HL-60 (cell line): ENCODE data around the gene LRRK1.

Experiments used
- POLR2AphosphoS5 ChIP-seq: IDR thresholded peaks from 2 replicates; pipeline ENCODE4 v1.6.1; 2012; ENCODE audit warnings: low read depth
- TF ChIP-seq, protein P1 (sequence below): IDR thresholded peaks from one replicate; pipeline ENCODE4 v1.5.1; 2011; ENCODE audit warnings: low read length, control low read depth, inconsistent platforms; ENCODE audit not compliant: insufficient read depth
- TF ChIP-seq, protein P2 (sequence below): IDR thresholded peaks from 2 replicates; pipeline ENCODE4 v1.6.1; 2012; ENCODE audit warnings: low read depth; ENCODE audit not compliant: insufficient replicate concordance

DNA sequence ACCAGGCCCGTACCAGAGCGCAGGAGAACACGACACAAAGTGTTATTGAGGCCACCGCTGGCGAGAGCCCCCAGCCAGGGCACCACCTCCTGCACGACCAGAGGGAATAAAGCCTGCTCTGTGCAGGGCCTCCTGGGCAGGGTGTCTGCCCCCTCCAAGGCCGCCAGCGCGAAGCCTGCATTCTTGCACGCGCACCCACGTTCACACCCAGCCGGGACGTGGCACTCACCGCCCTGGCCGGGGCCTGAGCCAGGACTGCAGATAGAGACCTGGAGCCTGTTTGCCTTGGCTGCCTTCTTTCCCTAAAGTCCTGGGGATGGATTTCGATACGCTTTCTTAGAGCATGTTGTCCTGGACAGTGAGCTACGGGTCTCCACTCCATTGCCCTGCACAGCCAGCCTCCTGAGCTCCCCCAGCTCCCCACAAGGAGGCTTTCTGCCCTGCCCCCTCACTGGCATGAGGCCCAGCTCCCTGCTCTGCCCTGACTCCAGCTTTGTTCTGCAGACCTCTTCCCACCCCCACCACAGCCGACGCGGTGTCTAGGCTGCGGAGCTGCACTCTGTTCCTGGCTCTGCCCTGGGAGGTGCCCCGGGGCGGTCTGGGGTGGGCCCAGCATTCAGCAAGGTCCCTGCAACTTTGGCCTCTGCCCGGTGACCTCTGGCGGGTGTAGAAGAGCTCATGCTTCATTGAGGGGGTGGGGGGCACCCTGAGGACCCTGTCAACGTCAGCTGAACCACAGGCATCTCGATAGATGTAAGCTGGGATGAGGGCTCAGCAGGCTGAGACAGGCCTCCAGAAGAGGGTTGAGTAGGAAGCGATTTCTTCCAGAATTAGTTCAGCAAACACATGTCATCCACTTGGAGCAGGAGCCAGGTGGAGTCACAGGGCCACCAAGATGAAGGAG lies 145.0 kb downstream of the LRRK1 start:
- TF ChIP-seq, protein P1, sequence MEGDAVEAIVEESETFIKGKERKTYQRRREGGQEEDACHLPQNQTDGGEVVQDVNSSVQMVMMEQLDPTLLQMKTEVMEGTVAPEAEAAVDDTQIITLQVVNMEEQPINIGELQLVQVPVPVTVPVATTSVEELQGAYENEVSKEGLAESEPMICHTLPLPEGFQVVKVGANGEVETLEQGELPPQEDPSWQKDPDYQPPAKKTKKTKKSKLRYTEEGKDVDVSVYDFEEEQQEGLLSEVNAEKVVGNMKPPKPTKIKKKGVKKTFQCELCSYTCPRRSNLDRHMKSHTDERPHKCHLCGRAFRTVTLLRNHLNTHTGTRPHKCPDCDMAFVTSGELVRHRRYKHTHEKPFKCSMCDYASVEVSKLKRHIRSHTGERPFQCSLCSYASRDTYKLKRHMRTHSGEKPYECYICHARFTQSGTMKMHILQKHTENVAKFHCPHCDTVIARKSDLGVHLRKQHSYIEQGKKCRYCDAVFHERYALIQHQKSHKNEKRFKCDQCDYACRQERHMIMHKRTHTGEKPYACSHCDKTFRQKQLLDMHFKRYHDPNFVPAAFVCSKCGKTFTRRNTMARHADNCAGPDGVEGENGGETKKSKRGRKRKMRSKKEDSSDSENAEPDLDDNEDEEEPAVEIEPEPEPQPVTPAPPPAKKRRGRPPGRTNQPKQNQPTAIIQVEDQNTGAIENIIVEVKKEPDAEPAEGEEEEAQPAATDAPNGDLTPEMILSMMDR = no peak
- TF ChIP-seq POLR2AphosphoS5 = no peak
- TF ChIP-seq, protein P2, sequence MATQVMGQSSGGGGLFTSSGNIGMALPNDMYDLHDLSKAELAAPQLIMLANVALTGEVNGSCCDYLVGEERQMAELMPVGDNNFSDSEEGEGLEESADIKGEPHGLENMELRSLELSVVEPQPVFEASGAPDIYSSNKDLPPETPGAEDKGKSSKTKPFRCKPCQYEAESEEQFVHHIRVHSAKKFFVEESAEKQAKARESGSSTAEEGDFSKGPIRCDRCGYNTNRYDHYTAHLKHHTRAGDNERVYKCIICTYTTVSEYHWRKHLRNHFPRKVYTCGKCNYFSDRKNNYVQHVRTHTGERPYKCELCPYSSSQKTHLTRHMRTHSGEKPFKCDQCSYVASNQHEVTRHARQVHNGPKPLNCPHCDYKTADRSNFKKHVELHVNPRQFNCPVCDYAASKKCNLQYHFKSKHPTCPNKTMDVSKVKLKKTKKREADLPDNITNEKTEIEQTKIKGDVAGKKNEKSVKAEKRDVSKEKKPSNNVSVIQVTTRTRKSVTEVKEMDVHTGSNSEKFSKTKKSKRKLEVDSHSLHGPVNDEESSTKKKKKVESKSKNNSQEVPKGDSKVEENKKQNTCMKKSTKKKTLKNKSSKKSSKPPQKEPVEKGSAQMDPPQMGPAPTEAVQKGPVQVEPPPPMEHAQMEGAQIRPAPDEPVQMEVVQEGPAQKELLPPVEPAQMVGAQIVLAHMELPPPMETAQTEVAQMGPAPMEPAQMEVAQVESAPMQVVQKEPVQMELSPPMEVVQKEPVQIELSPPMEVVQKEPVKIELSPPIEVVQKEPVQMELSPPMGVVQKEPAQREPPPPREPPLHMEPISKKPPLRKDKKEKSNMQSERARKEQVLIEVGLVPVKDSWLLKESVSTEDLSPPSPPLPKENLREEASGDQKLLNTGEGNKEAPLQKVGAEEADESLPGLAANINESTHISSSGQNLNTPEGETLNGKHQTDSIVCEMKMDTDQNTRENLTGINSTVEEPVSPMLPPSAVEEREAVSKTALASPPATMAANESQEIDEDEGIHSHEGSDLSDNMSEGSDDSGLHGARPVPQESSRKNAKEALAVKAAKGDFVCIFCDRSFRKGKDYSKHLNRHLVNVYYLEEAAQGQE = no peak
